Suppressor macrophage treated with lipopolysaccharide for 1 hour (primary cell): Measurements from ENCODE around the gene MSMP.

ENCODE experiments used
- DNase-seq, 3 donors: peaks; one replicate each; pipeline ENCODE4 v3.0.0-alpha.2; 2020 to 2022

Gene MSMP

GRCh38 chr9:35754264-35754663 is at the start of gene MSMP:
Gene MSMP, minus strand, starts transcription at chr9:35754276. Its CDS starts 147 bp downstream, at chr9:35754129.
- DNase-seq: no peak

GRCh38 chr9:35801328-35802128 is 47.5 kb upstream of the MSMP start:
- no peak for DNase-seq

GRCh38 chr9:35800530-35800929 is 46.5 kb upstream of the MSMP start:
- no peak for DNase-seq

GRCh38 chr9:35798658-35799374 is 44.7 kb upstream of the MSMP start:
- DNase-seq: peak; percentile 26 to 38 (median 35)

GRCh38 chr9:35797311-35798109 is 43.4 kb upstream of the MSMP start:
- DNase-seq: no peak

GRCh38 chr9:35795695-35796094 is 41.6 kb upstream of the MSMP start:
- no peak for DNase-seq

GRCh38 chr9:35793461-35793860 is 39.4 kb upstream of the MSMP start:
- DNase-seq: no peak

- no peak for DNase-seq
Observed at GRCh38 chr9:35792826-35793225, 38.8 kb upstream of the MSMP start.

- DNase-seq: no peak
Observed at GRCh38 chr9:35792024-35792813, 38.1 kb upstream of the MSMP start.

- peak in 2 of 3 donors; percentile 39 to 53 for DNase-seq
Observed at GRCh38 chr9:35791297-35791921, 37.3 kb upstream of the MSMP start, which contains the start of gene NPR2. Gene NPR2, plus strand, starts transcription at chr9:35791591. Its CDS starts 818 bp downstream, at chr9:35792409.

- peak; percentile 71 to 82 (median 80) for DNase-seq
Observed at GRCh38 chr9:35790385-35791296, 36.6 kb upstream of the MSMP start.

GRCh38 chr9:35790025-35790384 is 35.9 kb upstream of the MSMP start:
- no peak for DNase-seq

GRCh38 chr9:35789541-35789940 is 35.5 kb upstream of the MSMP start:
- no peak for DNase-seq

- DNase-seq: no peak
Observed at GRCh38 chr9:35783418-35783817, 29.3 kb upstream of the MSMP start.

- DNase-seq: no peak
Observed at GRCh38 chr9:35781066-35781465, 27.0 kb upstream of the MSMP start.

- no peak for DNase-seq
Observed at GRCh38 chr9:35778496-35778895, 24.4 kb upstream of the MSMP start.

GRCh38 chr9:35776018-35776417 is 21.9 kb upstream of the MSMP start:
- DNase-seq: no peak

GRCh38 chr9:35774907-35775635 is 21.0 kb upstream of the MSMP start:
- DNase-seq: peak; percentile 64 to 69 (median 67)

- DNase-seq: no peak
Observed at GRCh38 chr9:35771943-35772342, 17.9 kb upstream of the MSMP start.

GRCh38 chr9:35771534-35771933 is 17.5 kb upstream of the MSMP start:
- no peak for DNase-seq
